ENCODE data around the gene KIF26A. TPM values are rescaled to one million over a fixed set of nuclear protein-coding genes. Genes with fewer than 3 reads are reported as not detected.

KIF26A gene
- total and polyA plus RNA-seq, 2 of the 13 experiments (the other 11 are each of a cell fraction or from before 2014, with no cell fraction given) = not detected

GRCh38 chr14:104215706-104216334 is 77.4 kb downstream of the KIF26A start (continued):
- TF ChIP-seq, protein P1, sequence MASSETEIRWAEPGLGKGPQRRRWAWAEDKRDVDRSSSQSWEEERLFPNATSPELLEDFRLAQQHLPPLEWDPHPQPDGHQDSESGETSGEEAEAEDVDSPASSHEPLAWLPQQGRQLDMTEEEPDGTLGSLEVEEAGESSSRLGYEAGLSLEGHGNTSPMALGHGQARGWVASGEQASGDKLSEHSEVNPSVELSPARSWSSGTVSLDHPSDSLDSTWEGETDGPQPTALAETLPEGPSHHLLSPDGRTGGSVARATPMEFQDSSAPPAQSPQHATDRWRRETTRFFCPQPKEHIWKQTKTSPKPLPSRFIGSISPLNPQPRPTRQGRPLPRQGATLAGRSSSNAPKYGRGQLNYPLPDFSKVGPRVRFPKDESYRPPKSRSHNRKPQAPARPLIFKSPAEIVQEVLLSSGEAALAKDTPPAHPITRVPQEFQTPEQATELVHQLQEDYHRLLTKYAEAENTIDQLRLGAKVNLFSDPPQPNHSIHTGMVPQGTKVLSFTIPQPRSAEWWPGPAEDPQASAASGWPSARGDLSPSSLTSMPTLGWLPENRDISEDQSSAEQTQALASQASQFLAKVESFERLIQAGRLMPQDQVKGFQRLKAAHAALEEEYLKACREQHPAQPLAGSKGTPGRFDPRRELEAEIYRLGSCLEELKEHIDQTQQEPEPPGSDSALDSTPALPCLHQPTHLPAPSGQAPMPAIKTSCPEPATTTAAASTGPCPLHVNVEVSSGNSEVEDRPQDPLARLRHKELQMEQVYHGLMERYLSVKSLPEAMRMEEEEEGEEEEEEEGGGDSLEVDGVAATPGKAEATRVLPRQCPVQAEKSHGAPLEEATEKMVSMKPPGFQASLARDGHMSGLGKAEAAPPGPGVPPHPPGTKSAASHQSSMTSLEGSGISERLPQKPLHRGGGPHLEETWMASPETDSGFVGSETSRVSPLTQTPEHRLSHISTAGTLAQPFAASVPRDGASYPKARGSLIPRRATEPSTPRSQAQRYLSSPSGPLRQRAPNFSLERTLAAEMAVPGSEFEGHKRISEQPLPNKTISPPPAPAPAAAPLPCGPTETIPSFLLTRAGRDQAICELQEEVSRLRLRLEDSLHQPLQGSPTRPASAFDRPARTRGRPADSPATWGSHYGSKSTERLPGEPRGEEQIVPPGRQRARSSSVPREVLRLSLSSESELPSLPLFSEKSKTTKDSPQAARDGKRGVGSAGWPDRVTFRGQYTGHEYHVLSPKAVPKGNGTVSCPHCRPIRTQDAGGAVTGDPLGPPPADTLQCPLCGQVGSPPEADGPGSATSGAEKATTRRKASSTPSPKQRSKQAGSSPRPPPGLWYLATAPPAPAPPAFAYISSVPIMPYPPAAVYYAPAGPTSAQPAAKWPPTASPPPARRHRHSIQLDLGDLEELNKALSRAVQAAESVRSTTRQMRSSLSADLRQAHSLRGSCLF (CRISPR knock-in tag; IDR thresholded peaks at IDR 0.05; ENCODE audit: borderline replicate concordance) = no peak
- TF ChIP-seq ZNF75D (CRISPR knock-in tag; IDR thresholded peaks at IDR 0.05; ENCODE audit: borderline replicate concordance) (no peak), TGIF2 (CRISPR knock-in tag; IDR thresholded peaks at IDR 0.05) (no peak), KDM3A (CRISPR knock-in tag; IDR thresholded peaks at IDR 0.05; ENCODE audit: low read depth) (no peak)
- TF ChIP-seq, protein P2, sequence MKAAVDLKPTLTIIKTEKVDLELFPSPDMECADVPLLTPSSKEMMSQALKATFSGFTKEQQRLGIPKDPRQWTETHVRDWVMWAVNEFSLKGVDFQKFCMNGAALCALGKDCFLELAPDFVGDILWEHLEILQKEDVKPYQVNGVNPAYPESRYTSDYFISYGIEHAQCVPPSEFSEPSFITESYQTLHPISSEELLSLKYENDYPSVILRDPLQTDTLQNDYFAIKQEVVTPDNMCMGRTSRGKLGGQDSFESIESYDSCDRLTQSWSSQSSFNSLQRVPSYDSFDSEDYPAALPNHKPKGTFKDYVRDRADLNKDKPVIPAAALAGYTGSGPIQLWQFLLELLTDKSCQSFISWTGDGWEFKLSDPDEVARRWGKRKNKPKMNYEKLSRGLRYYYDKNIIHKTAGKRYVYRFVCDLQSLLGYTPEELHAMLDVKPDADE (CRISPR knock-in tag; IDR thresholded peaks at IDR 0.05) = no peak
- TF ChIP-seq, protein P3, sequence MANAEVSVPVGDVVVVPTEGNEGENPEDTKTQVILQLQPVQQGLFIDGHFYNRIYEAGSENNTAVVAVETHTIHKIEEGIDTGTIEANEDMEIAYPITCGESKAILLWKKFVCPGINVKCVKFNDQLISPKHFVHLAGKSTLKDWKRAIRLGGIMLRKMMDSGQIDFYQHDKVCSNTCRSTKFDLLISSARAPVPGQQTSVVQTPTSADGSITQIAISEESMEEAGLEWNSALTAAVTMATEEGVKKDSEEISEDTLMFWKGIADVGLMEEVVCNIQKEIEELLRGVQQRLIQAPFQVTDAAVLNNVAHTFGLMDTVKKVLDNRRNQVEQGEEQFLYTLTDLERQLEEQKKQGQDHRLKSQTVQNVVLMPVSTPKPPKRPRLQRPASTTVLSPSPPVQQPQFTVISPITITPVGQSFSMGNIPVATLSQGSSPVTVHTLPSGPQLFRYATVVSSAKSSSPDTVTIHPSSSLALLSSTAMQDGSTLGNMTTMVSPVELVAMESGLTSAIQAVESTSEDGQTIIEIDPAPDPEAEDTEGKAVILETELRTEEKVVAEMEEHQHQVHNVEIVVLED (CRISPR knock-in tag; IDR thresholded peaks at IDR 0.05; ENCODE audit: borderline replicate concordance) = no peak

Data from HepG2 (cell line).